Occipital lobe (tissue), 3 donors: Measurements from ENCODE around the gene ARRDC2. TPM values are rescaled to one million over a fixed set of nuclear protein-coding genes. Genes with fewer than 3 reads are reported as not detected.

Experiments used
- DNase-seq: peaks from one replicate; lab custom pipeline; 2025; lab: John Stamatoyannopoulos, UW
- small RNA-seq: library from RNA; depleted of rRNA; stranded (forward); fragments of <200 nt; gene quantifications from one replicate; pipeline ENCODE3, GENCODE V24; 2014
- total RNA-seq: library from RNA; depleted of rRNA; stranded (reverse); fragments of >200 nt; gene quantifications from one replicate; pipeline ENCODE4 v1.2.3, GENCODE V29; 2014

Gene ARRDC2
- total RNA-seq, 1 donor from 2014 or later: 5.1 TPM

- DNase-seq: no peak
These were observed 49.6 kb downstream of the ARRDC2 start for GRCh38 chr19:18057557-18057956.

- peak; percentile 64 for DNase-seq
These were observed 50.4 kb downstream of the ARRDC2 start for GRCh38 chr19:18058208-18059009.

DNA sequence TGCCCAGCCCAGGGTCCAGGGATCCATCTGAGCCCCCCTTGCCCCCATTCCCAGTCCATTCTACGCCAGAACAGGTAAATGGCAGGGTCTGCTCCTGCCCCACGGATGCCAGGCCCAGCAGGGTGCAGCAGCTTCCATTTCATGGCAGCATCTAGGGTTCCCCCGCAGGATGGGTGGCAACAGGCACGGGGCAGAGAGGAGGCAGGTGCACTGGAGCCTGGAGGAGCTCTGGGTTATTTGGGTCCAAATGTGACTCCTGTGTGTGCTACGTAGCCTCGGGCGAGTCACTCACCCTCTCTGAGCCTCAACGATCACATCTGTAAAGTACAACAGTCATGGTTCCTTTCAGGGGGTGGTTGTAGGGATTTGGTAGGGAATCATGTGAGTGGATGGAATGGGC lies 51.3 kb downstream of the ARRDC2 start:
- DNase-seq: no peak

- DNase-seq: no peak
These were observed 51.9 kb downstream of the ARRDC2 start for GRCh38 chr19:18059902-18060301.

- no peak for DNase-seq
These were observed 52.5 kb downstream of the ARRDC2 start for GRCh38 chr19:18060472-18060871.

DNA sequence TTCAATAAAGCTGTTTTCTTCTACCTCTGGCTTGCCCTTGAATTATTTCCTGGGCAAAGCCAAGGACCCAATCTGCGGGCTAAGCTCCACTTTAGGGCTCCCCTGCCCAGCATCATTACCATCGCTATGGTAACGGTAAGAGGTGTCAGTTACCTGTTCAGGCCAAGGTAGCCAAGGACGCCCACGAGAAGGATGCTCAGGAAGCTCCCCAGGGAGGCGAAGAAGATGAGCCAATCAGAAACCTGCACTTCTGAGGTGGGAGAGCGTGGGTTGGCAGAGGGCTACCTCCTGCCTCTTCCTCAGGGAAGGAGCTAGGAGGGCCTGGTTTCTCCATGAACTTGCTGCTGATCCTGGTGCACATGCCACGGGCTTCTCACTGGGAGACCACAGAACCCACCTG lies 54.1 kb downstream of the ARRDC2 start:
- DNase-seq: no peak

DNA sequence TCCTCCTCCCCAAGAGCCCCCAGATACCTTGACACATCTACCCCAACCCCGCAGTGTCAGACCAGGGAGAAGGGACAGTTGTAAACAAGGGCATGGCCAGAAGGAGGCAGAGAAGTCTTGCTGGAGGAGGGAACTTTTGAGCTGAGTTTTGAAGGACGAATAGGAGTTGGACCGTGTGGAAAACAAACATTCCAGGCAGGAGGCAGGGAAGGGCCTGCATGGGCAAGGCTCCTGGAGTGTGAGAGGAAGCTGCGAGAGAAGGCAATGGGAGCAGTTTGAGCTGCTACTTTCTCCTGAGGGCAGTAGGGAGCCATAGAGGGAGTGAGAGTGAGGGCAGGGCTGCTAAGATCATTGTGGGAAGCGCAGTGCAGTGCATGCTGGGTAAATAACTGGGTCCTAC lies 55.5 kb downstream of the ARRDC2 start:
- DNase-seq: no peak

Small RNA genes within 50 kb of the gene (small RNA-seq; reads per million reads assigned to genes)
- not detected for gene RNA5SP468

Other genes starting within 250 kb of the ARRDC2 start
- not detected for gene B3GNT3, start 213.0 kb upstream of the ARRDC2 start, total RNA-seq
- not detected for gene INSL3, start 186.7 kb upstream of the ARRDC2 start, total RNA-seq
- 1.1 TPM for gene JAK3, start 160.2 kb upstream of the ARRDC2 start, total RNA-seq
- 612 TPM for gene RPL18A, start 148.3 kb upstream of the ARRDC2 start, total RNA-seq
- 1.9 TPM for gene SLC5A5, start 136.2 kb upstream of the ARRDC2 start, total RNA-seq
- 13.9 TPM for gene CCDC124, start 75.2 kb upstream of the ARRDC2 start, total RNA-seq
- 30.1 TPM for gene KCNN1, start 41.1 kb upstream of the ARRDC2 start, total RNA-seq
- gene IL12RB1, start 78.8 kb downstream of the ARRDC2 start, total RNA-seq: 0.47 TPM
- gene MAST3, start 89.6 kb downstream of the ARRDC2 start, total RNA-seq: 5.0 TPM
- gene PIK3R2, start 145.0 kb downstream of the ARRDC2 start, total RNA-seq: 43.5 TPM
- gene IFI30, start 165.6 kb downstream of the ARRDC2 start, total RNA-seq: 0.62 TPM
- 7.8 TPM for gene MPV17L2, start 185.0 kb downstream of the ARRDC2 start, total RNA-seq
- 50.4 TPM for gene RAB3A, start 195.9 kb downstream of the ARRDC2 start, total RNA-seq
- gene PDE4C, start 218.3 kb downstream of the ARRDC2 start, total RNA-seq: 0.47 TPM